Mammary epithelial cell (primary cell): ENCODE data around the gene UGT1A4.

Source experiments
- EZH2 ChIP-seq: IDR thresholded peaks from 2 replicates; pipeline ENCODE4 v1.6.1; 2012; ENCODE audit warnings: low read length, inconsistent platforms, borderline replicate concordance
- TF ChIP-seq, protein P1 (sequence below), 2 donors: IDR thresholded peaks in 1 of 2; conservative IDR thresholded peaks in 1 of 2; 2 replicates each; pipeline ENCODE4 v1.5.1; 2011 to 2012; ENCODE audit warnings: inconsistent platforms in 2 of 2, low read length in 2 of 2, mild to moderate bottlenecking in 2 of 2, control low read depth in 1 of 2, low read depth in 1 of 2; ENCODE audit not compliant: insufficient read depth in 1 of 2; ENCODE audit errors: extremely low read depth in 1 of 2

DNA sequence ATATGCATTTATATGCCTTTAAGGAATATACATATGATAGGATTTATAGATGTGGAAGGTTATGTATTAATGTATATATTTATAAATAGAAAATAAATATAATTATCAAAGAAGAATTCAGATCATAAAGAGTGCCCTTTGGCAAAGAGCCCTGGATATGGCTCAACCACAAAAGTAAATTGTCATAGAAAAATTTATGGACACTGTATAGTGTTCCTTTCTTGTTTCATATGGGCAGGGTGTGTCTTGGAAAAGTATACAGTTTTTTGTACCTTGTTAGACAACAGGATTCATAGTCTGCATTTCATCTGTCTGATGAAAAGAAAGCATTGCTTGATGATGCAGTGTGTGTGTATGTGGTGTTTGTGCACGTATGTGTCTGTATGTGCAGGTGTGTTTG lies 33.9 kb upstream of the UGT1A4 start:
- TF ChIP-seq, protein P1, sequence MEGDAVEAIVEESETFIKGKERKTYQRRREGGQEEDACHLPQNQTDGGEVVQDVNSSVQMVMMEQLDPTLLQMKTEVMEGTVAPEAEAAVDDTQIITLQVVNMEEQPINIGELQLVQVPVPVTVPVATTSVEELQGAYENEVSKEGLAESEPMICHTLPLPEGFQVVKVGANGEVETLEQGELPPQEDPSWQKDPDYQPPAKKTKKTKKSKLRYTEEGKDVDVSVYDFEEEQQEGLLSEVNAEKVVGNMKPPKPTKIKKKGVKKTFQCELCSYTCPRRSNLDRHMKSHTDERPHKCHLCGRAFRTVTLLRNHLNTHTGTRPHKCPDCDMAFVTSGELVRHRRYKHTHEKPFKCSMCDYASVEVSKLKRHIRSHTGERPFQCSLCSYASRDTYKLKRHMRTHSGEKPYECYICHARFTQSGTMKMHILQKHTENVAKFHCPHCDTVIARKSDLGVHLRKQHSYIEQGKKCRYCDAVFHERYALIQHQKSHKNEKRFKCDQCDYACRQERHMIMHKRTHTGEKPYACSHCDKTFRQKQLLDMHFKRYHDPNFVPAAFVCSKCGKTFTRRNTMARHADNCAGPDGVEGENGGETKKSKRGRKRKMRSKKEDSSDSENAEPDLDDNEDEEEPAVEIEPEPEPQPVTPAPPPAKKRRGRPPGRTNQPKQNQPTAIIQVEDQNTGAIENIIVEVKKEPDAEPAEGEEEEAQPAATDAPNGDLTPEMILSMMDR (conservative IDR thresholded peaks at IDR 0.05 in 1 of 2, IDR thresholded peaks at IDR 0.05 in 1 of 2; ENCODE audit: extremely low read depth in 1 of 2, insufficient read depth in 1 of 2, low read depth in 1 of 2, low read length in 2 of 2), result no peak
- no peak for TF ChIP-seq EZH2
